Fibroblast of skin of right biceps (primary cell): ENCODE results near the gene AP1M1.
A peak's percentile ranks its signal among the peaks of the same experiment; 100 is the strongest.

ENCODE experiments used
- DNase-seq: peaks from one replicate; pipeline ENCODE4 v3.0.0-alpha.2; 2013

AP1M1 gene

DNA sequence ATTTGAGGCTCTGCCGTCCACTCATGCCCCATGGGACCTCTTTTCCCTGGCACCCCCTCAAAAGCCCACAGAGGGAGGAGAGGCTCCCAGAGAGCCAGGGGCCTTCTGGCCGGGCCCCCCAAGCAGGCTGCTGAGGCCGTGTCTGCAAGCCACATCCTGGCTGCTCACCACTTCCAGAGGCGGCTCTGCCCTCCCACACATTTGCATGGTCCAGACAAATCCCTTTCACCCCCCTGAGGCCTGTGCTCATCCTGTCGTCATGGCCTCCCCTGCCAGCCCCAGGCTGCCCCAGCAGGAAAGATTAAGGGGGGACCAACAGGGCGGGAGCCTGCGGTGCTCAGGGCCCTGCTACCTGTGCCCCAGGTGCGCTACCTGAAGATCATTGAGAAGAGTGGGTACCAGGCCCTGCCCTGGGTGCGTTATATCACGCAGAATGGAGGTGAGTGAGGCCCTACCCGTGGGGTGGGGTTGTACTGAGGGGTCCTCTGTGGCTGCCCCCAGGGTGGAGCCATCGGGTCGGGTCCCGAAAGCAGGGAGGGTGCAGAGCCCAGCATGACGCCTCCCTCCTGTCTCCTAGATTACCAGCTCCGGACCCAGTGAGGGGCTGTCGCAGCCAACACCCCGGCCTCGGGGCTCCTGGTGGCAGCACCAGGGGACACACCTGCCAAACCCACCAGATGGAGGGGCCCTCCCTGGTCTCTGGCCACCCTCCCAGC, 36.3 kb downstream of the AP1M1 start:
- DNase-seq, result no peak

DNA sequence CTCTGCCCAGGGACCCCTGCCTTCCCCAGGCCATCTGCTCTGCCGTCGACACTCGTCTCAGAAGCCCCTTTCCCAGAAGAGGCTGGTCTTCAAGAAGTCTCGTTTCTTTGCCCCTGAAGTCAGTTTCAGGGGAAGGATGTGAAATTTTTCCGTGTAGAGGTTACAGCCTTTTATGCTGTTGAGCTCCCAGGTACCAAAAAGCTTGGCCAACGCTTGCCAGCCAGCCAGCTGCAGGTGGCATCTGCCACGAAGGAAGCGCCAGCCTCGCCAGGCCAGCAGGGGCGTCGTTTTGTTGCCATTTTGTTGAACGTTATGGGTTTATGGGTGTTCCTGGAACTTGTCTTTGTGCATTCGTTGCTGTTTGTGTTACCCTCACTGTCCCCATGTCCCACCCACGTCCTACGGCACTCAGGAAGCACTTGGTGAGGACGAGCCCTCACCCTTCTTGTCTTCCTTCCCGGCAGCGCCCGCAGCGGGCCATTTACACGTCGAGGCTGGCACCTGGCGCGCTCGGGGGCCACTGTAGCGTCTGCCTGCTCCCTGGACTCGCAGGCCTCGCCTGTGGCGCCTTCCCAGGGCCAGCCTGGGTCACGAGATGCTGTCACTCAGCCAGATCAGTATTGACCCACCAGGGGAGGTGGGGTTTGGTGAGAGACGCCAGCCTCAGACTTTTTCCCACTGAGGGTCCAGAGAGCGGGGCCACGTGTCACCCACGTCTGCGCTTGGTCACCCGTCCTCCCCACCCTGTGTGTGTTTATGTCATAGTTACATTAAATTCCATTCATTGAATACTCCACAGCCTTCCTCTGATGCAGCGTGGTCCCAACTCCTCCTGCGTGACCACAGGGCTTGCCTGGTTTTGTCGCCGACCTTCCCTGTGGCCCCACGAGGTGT, 37.1 kb downstream of the AP1M1 start:
- DNase-seq, result no peak

DNA sequence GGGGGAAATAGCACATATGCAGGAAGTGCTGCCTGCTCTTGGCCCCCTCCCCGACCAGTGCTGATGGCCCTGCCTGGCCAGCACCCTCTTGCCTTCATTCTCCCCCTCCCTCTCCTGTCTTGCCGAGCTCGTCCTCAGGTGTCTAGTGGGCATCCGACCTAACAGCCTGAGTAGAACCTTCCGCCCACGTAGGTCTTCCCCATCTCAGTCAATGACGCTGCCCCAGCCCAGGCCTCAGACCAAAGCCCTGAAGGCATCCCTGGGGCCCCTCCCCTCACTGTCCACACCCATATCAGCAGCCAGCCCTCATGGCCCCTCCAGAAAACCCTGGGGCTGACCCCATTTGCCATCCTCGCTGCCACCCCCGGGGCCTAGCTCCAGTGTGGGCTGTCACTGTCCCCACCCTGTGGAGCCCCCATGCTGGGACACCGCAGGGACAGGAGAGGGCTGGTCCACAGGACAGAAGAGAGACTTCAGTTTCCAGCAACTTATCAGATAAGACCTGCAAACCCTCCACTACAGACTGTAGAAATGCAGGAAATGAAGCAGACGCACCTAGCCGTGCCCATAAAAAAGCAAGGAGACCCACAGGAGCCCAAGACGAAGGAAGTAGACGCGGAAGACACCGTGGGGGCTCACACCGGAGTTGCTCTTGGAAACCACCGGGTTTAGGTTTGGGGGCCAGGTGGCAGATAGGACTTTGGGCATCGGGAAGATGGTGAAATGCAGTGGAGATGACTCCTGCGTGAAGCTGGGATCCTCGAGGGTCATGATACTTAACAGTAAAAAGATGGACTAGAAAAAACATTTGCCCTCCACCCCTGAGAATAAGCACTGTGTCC, 38.3 kb downstream of the AP1M1 start:
- DNase-seq, result no peak

DNA sequence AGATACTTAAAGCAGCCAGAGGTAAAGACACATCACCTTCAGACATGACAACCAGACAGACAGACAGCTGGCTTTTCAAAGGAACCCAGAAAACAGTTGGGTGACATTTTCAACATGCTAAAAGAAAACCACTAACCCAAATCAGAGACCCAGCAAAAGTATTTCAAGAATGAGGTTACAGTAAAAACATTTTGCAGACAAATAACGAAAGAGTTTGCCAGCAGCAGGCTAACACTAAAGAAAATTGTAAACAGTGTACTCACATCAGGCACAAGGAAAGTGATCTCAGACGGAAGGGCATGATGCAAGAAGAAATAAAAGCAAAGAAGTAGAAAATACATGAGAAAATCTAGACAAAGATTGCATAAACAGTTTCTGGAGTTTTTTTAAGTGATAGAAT, 46.4 kb downstream of the AP1M1 start:
- DNase-seq, result no peak

DNA sequence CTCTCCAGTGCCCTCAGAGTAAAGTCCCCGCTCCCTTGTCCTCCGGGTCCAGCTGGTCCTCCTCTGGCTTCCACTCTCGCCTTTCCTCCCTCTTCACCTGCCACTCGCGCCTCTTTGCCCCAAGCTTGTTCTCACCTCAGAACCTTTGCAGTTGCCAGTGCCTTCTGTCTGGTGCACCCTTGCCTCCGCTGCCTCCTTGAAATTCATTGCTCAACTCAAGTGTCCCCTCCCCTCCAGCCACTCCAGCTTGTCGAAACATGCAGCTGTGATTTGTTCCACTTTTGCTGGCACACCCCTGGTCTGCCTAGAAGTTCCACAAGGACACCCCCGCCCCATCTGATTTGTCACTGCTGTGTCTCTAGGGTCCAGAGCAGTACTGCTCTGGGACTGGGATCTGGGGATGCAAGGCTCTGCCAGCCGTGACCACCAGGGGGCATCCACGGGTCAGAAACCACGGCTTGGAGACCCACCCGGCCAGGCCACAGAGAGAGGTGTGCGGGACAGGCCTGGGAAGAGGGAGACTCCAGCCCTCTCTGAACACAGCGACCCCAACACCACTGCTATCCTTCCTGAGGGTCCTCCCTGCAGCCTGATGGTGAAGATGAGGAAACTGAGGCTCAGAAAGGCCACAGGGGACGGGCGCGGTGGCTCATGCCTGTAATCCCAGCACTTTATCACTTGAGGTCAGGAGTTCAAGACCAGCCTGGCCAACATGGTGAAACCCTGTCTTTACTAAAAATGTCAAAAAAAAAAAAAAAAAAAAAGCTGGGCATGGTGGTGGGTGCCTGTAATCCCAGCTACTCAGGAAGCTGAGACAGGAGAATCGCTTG, 49.9 kb downstream of the AP1M1 start:
- DNase-seq, result peak; percentile 65

DNA sequence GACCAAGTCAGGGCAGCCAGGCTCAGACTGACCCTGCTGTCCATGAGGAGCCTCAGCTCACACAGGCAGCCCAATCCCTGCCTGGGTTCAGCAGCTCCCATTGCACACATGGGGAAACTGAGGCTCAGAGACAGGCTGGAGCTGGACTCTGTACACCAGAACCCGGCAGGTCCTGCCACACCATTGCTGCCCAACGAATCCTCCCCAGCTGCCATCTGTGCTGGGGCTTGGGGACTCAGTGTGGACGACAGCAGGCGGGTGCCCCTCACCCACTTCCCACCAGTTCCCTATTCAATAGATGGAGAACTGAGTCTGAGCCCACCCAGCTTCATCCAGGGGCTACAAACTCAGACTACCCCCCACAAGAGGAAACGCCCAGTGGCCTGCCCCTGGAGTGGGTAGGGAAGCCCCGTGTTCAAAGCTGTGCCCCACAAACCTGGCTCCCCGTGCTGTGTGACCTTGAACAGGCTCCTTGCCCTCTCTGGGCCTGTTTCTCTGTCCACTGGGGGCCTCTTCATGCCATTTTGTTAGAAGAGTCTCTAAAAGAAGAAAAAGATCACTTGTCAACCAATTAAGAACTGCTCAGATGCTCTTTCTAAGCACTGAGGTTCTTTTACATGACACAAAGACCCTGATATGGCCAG, 50.8 kb downstream of the AP1M1 start:
- DNase-seq, result no peak

DNA sequence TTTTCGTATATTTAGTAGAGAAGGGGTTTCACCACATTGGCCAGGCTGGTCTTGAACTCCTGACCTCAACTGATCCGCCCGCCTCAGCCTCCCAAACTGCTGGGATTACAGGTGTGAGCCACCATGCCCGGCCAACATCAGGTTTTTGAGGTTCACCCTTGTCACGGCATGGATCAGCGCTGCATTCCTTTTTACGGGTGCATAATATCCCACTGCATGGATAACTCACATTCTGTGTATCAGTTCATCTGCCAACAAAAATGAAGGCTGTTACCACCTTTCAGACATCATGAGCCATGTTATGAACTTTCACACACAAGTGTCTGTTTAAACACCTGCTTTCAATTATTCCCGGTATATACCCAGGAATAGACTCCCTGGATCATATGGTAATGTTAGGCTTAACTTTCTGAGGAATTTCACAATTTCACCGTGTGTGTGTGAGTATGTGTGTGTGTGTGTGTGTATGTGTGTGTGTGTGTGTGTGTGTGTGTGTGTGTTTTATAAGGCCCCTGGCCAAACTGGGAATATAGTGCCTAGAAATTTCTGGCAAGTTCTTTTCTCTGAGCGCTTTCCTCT, 52.2 kb downstream of the AP1M1 start:
- peak; percentile 63 for DNase-seq

DNA sequence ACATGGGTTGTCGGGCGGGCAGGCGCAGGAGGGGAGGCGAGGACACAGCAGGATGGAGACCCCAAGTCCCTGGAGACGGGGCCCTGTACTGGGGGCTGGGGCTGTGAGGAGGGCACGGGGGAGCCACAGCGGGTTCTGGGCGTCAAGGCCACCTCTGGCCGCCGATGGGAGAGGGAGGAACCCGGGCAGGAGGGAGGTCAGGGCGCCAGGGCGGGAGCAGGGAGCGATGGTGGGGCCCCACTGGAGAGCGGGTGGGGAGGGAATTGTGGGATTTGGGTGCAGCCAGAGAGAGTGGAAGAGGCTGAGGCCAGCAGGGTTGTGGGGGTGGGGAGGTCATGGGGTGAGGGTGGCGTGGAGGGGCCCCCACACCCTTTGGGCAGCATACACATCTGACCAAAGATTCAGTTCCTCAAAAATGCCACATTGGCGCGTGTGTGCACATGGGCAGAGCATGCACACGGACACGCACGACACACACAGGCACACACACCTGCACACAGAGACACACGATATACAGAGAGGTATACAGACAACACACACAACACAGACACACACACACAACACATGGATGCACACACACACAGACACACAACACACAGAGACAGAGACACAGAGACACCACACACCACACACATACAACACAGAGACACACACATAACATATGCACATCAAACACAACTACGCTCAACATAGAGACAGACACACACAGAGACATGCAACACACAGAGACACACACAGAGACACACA, 54.9 kb downstream of the AP1M1 start:
- no peak for DNase-seq

DNA sequence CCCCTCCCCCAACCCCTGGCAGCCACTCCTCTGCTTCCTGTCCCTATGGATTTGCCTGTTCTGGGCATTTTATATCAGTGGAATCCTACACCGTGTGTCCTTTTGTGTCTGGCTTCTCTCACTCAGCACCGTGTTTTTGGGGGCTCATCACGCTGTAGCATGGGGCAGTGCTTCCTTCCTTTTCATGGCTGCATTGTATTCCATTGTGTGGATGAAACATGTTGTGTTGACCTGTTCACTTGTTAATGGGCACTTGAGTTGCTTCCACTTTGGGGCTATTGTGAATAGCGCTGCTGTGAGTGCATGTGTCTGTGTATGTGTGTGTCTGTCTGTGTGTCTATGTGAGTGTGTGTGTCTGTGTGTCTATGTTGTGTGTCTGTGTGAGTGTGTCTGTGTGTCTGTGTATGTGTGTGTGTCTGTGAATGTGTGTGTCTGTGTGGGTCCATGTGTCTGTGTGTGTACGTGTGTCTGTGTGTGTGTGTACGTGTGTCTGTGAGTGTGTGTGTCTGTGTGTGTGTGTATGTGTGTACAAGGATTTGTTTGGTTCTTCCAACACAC, 57.2 kb downstream of the AP1M1 start:
- no peak for DNase-seq

DNA sequence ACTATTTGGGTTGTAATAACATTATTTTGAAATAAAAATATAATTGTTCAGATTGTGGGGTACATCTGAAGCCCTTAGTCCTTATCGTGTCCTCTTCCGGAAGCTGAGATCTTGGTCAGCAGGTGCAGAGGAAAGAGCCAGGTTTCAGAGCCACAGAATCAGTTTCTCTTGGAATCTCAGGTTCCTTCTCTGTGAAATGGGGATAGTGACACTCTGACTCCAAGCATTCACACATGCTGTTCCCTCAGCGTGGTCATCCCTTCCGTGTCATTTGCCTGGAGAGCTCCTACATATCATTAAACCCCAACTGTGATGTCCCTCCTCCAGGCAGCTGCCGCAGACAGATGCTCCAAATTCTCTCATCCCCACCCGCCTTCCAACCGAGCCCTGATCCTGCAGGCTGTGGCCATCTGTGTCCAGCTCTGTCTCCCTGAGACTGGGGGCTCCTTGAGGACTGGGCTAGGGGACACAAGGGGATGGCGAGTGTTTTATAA, 59.8 kb downstream of the AP1M1 start:
- no peak for DNase-seq

DNA sequence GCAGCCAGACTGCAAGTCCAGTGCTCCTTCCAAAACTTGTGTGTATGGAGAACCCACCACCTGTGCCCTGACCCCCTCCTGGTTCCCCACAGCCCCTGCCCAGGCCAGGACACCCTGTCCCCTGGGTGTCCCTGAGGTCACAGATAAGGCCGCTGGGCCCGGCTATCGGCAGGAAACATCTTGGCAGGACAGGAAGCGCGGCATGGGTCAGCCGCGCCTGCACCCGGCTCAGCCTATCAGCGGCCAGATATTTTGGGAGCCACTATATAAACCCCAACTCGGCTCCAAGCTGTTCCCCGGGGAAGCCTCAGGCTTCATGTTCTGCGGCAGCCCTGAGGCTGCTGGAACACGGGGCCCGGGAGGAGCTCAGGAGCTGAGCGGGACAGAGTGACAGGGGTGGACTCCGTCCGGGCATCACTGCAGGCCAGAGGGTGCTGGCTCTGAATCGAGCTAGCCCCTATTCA, 60.8 kb downstream of the AP1M1 start:
- no peak for DNase-seq

DNA sequence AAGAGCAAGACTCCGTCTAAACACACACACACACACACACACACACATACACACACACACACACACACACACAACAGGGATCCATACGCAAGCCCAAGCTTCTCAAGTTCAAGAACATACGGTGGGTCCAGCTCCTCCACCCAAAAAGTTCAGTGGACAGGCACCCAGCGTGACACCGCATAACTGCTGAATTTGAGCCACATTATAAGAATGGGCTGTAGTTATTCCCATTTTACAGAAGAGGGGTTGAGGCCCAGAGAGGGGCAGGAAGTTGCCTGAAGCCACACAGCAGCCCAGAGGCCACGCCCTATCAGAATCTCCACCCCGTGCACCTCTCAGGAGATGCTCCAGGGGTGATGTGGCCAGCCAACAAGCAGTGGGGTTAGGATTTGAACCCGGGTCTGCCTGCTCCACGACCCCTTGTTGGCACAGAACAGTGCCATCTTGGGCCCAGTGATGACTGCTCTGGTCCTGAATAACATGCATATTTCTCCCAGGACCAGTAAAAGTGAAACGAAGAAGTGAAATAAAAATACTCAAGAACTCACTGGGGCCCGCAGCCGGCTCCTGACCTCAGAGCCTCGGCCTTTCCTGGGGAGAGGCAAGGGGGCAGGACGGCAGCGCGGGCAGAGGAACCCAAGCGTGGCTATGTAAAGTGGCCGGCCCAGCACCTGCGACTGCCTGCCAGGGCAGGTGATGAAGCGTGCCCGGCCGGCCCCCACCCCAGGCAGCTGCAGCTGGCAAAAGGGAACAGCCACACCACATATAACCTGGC, 61.9 kb downstream of the AP1M1 start:
- no peak for DNase-seq

DNA sequence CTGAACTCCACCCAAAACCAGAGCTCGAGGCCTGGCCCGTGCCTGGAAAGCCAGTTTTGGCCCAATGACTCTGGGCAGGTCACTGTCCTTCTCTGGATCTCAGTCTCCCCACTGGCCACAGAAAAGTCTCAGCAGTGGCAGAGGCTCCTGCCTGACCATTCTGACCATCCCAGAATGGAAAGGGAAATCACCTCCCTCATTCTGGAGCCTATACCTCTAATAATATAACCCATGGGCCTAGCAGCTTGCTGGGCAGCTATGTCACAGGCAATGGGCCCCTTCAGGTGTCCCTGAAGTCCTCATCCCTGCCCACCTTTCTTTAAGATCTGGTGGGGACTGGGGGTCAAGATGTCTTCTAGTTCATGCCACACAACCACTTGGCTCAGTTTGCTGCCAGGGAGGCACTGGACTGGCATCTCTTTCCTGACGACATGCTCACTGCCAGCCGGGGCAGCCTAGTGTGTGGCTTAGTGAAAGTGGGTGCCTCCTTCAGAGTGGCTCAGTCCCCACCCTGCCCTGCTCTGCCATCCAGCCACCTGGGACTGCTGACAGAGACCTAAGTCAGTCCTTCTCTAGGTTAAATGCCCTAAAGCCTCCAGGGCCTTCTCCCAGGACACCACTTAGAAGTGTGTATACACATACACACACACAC, 62.6 kb downstream of the AP1M1 start:
- no peak for DNase-seq

DNA sequence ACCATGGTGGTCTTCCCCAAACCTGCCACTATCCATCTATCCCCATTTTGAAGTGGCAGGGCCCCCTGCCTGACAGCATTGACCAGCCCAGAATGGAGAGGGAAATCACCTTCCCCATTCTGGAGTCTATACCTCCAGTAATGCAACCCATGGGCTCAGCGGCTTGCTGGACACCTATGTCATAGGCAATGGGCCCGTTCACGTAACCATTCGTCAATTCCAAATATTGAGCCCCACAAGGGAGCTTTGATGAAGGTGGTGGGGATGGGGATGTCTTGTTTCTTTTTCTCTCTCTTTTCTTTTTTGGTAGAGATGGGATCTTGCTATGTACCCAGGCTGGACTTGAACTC, 63.1 kb downstream of the AP1M1 start:
- no peak for DNase-seq

DNA sequence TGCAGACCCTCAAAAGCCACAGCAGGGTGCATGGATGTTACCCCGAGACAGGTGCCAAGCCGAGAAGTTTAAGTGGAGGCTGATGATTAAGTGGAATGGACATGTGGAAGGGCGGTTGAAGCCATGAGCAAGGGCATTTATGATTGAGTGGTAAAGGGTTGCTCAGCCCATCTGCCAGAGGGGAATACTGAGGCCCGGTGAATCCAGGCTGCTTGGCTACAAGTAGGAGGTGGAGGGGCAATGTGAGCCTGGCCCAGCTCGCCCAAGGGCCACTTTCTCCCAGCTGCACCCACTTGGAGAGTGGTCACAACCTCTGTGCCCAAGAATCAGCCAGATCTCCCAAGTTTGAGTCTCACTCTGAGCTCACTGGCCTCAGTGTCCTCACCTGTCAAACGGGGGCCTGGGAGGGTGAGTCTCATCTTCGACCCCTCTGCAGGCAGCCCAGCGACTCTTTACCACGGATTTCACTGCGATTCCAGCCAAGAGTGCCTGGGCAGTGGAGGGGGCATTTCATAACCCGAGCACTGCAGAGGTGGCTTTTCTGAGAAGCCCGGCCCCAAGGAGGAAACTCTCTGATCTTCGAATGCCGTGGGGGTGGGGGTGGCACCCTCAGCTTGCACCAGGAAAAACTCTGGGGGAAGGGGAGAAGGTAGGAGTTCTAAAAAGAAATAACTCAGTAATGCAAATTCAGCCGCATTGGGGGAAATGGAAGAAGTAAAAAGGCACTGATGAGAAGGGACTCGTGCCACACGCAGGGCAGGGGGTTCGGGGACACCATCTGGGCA, 64.1 kb downstream of the AP1M1 start:
- DNase-seq, result no peak

DNA sequence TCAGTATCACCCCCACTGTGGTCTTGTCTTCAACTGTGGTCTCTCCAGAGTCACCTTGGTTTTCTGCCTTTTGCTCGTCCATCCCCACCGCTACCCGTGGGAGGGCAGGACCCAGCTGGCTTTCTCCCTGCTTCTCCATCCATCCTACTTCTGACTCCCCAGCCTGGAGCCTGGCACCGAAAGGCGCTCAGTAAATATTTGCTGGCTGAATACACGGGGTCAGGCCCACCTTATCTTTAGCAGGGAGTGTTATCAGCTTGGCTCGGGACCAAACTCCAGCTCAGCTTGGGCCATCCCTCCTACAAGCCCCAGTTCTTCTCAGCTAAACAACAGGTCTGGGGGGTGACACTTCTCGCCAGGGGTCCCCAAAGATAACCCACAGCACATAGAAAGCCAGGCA, 64.9 kb downstream of the AP1M1 start:
- no peak for DNase-seq

DNA sequence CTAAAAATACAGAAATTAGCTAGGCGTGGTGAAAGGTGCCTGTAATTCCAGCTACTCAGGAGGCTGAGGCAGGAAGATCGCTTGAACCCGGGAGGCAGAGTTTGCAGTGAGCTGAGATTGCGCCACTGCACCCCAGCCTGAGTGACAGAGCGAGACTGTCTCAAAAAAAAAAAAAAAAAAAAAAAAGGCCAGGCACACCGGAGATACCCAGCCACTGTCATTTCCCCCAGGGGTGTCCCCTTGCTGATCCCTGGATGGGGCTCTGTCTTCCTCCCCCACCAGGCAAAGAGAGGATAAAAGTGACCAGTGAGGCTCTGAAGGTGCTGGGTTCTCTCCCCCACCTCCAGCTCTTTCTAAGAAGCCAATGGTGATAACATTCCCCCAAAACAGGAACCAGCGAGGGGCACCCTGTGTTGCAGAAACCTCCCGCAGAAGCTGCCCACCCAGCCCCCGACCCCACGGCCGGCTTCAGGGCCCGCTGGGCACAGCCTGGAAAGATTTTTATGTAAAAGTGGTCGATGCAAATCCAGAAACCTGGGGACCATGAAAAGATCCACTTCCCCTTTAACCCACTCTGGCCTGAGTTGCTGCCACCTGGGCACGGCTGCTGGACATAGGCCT, 65.5 kb downstream of the AP1M1 start:
- no peak for DNase-seq

DNA sequence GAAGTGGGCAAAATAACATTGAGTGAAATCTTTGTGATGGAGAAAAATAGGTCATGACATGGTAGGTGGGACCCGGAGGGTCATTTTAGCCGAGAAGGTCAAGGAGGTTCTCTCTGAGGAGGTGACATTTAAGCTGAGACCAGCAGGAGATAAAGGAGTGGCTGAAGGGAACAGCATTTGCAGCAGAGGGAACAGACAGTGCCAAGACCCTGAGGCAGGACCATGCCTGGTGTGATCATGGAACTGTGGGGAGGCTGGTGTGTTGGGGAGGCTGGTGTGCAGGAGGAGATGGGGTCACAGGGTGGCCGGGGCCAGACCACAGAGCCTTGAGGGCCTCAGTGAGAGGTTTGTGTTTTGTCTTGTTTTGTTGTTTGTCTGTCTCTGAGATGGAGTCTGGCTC, 67.5 kb downstream of the AP1M1 start:
- no peak for DNase-seq
